ENCODE measurements around the gene LINC00305. TPM values are rescaled to one million over a fixed set of nuclear protein-coding genes. Genes with fewer than 3 reads are reported as not detected.

The LINC00305 gene
- total and polyA plus RNA-seq, 2 of the 13 experiments (the other 11 are each of a cell fraction or from before 2014, with no cell fraction given) = not detected

GRCh38 chr18:64175432-64175831, 26.5 kb upstream of the LINC00305 start:
- in situ Hi-C loops (cut with HindIII; ENCODE audit: extremely low pct_ligation_motif_present, low pct_unique_long_range_greater_than_20kb) (no loop called here), intact Hi-C loops (cut with micrococcal nuclease; ENCODE audit: unreplicated experiment) (no loop called here)
- ChIA-PET CTCF (ENCODE audit: low intra/inter-chr PET ratio, low total read pairs) (no interaction called here), POLR2A (no interaction called here)
- H3K36me3 ChIP-seq (replicated peaks in 1 of 2; ENCODE audit: control insufficient read depth in 1 of 2, insufficient read depth in 2 of 2, low read length in 2 of 2) = no peaks in the 10 kb centered on the region
- H4K20me1 ChIP-seq (ENCODE audit: insufficient read depth, low read length) = no peaks in the 10 kb centered on the region
- WGBS (ENCODE audit: low lambda C conversion rate) = 2% methylated on average over 7 of the region's 7 CpGs
- no peak overlapping the region for H3K9ac ChIP-seq (ENCODE audit: insufficient read depth, low read depth, low read length)
- H3K9me3 ChIP-seq (ENCODE audit: low read length) = no peaks in the 10 kb centered on the region
- ATAC-seq = no peak
- DNase-seq (ENCODE audit: low spot score) = no peak
- no peaks in the 10 kb centered on the region for H3K4me1 ChIP-seq (ENCODE audit: insufficient read depth, low read length)
- no peak overlapping the region for H3K27ac ChIP-seq (ENCODE audit: extremely low read length, insufficient read depth, low read length)
- no peak for FAIRE-seq
- no peaks in the 10 kb centered on the region for H3K79me2 ChIP-seq (ENCODE audit: insufficient read depth, low read length)
- no peaks in the 10 kb centered on the region for H3K27me3 ChIP-seq (ENCODE audit: control insufficient read depth in 1 of 2, insufficient read depth in 2 of 2, low read length in 2 of 2)
- H2AFZ ChIP-seq (ENCODE audit: low read length) = no peak overlapping the region
- H3K4me2 ChIP-seq (ENCODE audit: low read depth, low read length) = no peak overlapping the region
- no peak overlapping the region for H3K4me3 ChIP-seq (replicated peaks in 1 of 3; ENCODE audit: insufficient read depth in 1 of 3, low read depth in 2 of 3, low read length in 3 of 3)
- no peak for TF ChIP-seq TFAP4 (IDR thresholded peaks at IDR 0.05; ENCODE audit: borderline replicate concordance, low read depth)
- no peak for TF ChIP-seq ZNF629 (CRISPR knock-in tag; conservative IDR thresholded peaks at IDR 0.05)
- no peak for TF ChIP-seq ARNTL (CRISPR knock-in tag; IDR thresholded peaks at IDR 0.05)
- no peak for TF ChIP-seq KIAA2018 (CRISPR knock-in tag; IDR thresholded peaks at IDR 0.05; ENCODE audit: borderline replicate concordance)
- no peak for TF ChIP-seq SRSF9 (IDR thresholded peaks at IDR 0.05; ENCODE audit: borderline replicate concordance, insufficient read depth, low read depth, low read length, poor library complexity, severe bottlenecking)
- no peak for TF ChIP-seq MXD3 (CRISPR knock-in tag; IDR thresholded peaks at IDR 0.05)
- BruUV-seq (replicated peaks) = no TSS peak
